Renal cortical epithelial cell (primary cell): Measurements from ENCODE around the gene FKBP8. TPM values are rescaled to one million over a fixed set of nuclear protein-coding genes. Genes with fewer than 3 reads are reported as not detected.
"Not testable (repeated sequence)": the region's sequence is repeated elsewhere in the genome, so short reads cannot be mapped to it uniquely, and the experiment has no call there.

Source experiments
- DNase-seq: peaks from one replicate; pipeline ENCODE4 v3.0.0-alpha.2; 2011; ENCODE audit warnings: low read depth
- total RNA-seq: library from RNA; depleted of rRNA; stranded (reverse); fragments of >200 nt; gene quantifications from 2 replicates; pipeline ENCODE4 v1.2.3, GENCODE V29; 2014

The FKBP8 gene
- 215 and 278 TPM in 2 replicates for total RNA-seq

- DNase-seq = peak; percentile 55
Measured at GRCh38 chr19:18542941-18543813, at the start of gene FKBP8. TSS of gene FKBP8 (minus strand) at chr19:18543573. CDS start at chr19:18541970, 1,603 bp downstream.

DNA sequence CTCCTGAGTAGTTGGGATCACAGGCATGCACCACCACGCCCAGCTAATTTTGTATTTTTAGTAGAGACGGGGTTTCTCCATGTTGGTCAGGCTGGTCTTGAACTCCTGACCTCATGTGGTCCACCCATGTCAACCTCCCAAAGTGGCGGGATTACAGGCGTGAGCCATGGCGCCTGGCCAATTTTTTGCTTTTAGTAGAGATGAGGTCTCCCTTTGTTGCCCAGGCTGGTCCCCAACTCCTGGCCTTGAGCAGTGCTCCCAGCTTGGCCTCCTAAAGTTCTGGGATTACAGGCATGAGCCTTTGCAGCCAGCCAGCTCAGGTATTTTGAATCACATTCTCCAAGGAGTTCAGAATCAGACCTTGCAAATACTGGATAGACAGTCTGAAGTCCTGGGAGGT, 49.4 kb upstream of the FKBP8 start:
- DNase-seq = not testable (repeated sequence)

DNA sequence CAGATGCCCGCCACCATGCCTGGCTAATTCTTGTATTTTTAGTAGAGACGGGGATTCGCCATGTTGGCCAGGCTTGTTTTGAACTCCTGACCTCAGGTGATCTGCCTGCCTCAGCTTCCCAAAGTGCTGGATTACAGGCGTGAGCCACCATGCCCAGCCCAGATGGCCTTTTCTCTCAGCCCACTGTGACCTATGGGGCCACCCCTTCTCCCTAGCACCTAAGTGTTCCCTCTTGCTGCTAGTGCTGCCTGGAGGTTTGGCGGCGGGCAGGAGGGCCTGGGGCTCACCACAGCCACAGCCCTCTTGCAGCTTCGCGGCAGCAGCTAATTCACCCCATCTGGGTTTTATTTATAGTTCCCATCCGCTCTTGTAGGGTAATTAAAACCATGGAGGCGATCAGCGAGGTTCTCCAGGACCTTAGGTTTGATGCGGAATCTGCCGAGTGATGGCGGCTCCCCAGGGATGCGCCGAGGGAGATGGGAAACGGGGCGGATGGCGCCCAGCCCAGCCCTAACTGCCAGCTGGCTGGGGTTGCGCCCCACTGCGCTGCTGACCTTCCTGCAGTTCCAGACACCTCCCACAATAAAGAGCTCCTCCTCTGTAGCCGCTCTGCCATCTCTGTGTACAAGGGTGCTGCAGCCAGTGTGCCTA, 48.5 kb upstream of the FKBP8 start:
- no peak for DNase-seq

DNA sequence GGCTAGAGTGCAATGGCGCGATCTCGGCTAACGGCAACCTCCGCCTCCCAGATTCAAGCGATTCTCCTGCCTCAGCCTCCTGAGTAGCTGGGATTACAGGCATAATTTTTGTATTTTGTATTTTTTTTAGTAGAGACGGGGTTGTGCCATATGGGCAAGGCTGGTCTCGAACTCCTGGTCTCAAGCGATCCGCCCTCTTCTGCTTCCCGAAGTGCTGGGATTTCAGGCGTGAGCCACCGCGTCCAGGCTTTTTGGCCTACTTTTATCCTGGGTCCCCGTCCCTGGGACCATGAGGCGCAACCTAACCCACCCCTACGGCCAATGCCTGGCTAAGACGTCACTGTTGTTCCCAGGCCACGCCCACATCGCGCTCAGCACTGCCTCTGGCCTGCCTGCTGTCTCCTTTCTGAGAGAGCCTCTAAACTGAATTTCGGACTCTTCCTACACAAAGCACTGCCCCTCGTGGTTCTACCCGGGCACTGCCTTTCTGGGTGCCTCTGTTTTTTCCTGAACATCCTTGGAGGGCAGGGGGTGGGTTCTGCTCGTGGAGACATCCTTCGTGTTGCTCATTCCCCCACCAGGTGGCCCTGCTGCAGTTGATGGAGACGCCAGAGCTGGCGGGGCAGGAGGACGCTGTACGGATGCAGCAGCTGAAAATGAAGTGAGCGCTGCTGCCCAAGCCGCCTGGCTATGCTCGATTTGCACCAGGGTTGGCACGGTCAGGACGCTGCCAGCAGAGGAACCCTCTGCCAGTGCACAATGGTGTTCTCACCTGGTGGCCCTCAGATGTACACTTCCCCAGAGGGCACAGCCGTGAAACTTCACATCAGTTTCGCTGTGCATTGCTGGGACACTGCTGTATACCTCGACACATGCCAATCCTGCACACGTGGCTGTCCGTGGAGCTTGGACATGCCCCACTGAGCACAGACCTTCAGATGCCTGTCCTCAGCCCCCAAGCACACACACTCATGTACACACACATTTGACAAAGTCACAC, 47.2 kb upstream of the FKBP8 start:
- no peak for DNase-seq

DNA sequence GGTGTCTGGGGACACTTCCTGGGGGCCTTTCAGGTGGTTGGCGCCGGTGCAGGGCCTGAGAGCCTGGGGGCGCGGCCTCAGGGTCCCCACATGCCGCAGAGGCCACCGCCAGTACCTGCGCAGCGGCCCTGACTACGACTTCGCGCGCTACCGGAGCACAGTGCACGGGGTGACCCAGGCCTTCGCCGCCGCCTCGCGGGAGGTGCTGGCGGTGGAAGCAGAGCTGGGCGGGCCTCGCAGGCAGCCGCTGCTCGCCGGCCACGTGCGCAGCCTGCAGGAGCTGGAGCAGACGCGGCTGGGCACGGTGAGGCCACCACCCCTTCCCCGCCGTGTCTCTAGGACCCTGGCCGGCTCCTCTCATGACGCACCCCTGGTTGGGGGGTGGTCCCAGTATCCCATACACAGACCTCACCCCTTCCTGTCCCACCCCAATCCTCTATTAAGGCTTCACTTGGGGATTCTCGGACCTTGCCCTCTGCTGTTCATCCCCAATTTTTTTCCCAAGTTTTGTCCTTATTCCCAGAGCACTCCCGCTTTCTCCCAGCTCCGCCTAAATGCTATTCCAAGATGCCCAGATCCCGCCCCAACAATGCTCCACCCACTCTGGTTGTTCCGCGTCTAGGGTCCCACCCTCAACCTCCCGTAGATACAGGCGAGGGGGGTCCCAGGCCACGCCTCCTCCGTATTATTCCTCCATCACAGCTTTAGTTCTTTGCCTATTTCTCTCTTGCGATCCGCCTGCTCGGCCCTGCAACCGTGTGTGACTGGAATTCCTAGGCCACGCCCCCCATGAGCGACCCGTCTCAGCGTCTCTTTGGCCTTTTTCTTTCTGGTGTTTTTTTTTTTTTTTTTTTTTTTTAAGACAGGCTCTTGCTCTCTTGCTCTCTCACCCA, 46.3 kb upstream of the FKBP8 start:
- peak; percentile 26 for DNase-seq

- peak; percentile 23 for DNase-seq
Measured at GRCh38 chr19:18588611-18589379, 45.4 kb upstream of the FKBP8 start, which contains the start of gene REX1BD. TSS of gene REX1BD (plus strand) at chr19:18588798. CDS start at chr19:18588802, 4 bp downstream.

- no peak for DNase-seq
Measured at GRCh38 chr19:18587962-18588610, 44.7 kb upstream of the FKBP8 start.

DNA sequence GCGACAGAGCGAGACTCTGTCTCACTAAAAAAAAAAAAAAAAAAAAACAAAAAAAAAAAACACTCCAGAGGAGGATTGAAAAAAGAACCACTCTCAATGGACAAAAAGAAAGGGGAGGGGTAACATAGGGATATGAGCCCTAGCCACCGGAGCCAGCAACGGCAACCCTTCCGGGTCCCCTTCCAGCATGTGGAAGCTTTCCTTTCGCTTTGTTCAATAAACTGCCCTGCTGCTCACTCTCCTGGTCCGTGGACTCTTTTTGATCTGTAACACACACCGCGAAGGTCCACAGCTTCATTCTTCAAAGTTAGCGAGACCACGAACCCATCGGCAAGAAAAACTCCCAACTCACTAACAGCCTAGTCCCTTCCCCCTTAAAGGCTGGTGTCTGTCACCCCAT, 44.2 kb upstream of the FKBP8 start:
- DNase-seq = no peak

- DNase-seq = peak; percentile 25
Measured at GRCh38 chr19:18586306-18586705, 42.9 kb upstream of the FKBP8 start.

- DNase-seq = no peak
Measured at GRCh38 chr19:18580311-18580710, 36.9 kb upstream of the FKBP8 start.

- no peak for DNase-seq
Measured at GRCh38 chr19:18577365-18577914, 34.1 kb upstream of the FKBP8 start.

GRCh38 chr19:18576383-18576782, 33.0 kb upstream of the FKBP8 start:
- no peak for DNase-seq

DNA sequence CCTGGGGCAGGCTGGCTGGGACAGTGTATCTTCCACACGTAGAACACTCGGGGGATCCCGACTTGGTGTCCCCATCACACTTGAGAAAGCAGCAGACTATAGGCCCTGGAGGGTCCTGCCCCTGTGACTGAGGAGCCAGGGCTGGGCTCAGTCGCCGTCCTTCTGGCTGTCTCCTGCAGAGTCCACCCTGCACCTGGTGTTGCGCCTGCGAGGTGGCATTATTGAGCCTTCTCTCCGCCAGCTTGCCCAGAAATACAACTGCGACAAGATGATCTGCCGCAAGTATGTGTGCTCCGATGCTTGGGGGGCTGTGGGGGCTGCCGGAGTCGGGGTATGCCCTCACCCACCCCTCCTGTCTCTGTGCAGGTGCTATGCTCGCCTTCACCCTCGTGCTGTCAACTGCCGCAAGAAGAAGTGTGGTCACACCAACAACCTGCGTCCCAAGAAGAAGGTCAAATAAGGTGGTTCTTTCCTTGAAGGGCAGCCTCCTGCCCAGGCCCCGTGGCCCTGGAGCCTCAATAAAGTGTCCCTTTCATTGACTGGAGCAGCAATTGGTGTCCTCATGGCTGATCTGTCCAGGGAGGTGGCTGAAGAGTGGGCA, 31.4 kb upstream of the FKBP8 start:
- DNase-seq = no peak

DNA sequence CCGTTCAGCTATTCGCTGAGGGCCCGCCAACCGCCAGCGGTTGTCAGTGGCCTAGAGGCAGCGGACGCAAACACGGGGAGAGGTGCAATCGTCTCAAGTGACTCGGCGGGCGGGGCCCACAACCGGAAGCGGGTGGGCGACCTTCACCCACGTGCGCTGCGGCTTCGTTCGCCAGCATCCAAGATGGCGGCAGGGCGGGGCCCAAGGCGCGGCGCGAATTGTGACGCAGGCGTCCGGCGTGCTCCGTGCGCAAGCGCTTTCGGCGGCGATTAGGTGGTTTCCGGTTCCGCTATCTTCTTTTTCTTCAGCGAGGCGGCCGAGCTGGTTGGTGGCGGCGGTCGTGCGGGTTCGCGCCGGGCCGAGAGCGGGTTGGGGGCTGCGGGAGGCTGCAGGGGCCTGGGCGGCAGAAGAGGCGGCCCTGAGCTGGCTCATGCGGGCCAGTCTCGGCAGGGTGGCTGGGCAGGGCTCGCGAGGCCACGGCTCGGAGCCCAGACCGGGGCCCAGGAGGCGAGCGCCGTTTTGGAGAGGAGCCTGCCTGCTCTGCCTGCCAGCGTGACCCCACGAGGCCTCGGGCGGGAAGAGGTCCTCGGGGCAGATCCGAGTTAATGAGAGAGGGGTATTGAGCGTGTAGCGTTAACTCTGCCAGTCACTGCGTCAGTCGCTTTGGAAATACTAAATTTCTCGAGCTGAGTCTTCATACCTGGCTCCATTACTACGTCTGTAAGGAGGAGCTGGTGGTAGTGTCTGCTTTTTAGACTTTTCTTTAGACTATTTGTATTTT, 28.4 kb upstream of the FKBP8 start, which contains the start of gene UBA52:
TSS of gene UBA52 (plus strand) at position 294 of the 781 bp plus-strand sequence. CDS start 1,444 bp downstream, outside the sequence.
- DNase-seq = peak; percentile 85

GRCh38 chr19:18568367-18568766, 25.0 kb upstream of the FKBP8 start:
- DNase-seq = no peak

GRCh38 chr19:18566953-18567352, 23.6 kb upstream of the FKBP8 start:
- DNase-seq = no peak

DNA sequence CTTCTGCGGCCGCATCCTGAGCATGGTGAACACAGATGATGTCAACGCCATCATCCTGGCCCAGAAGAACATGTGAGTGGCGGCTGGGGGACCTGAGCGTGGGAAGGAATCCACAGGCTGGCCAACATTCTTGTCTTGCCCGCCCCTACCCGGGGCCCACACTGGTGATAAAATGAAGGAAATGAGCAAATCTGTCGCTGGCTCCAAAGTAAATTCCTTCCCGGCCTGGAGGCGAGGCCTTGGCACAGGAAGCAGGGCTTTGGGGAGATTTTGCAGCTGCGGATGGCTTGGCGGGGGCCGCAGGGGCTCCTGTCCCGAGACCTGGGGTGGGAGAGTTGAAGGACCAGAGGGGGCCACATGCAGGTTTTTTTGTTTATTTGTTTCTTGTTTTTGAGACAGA, 18.7 kb upstream of the FKBP8 start:
- no peak for DNase-seq

GRCh38 chr19:18559685-18560084, 16.3 kb upstream of the FKBP8 start:
- DNase-seq = no peak
